ENCODE data around the gene PDIA2.

The PDIA2 gene

GRCh38 chr16:291539-291938, 8.6 kb downstream of the PDIA2 start:
- no peak overlapping the region for H3K4me3 Mint-ChIP-seq
- H3K27ac Mint-ChIP-seq: no peak overlapping the region
- no peaks in the 10 kb centered on the region for H3K9me3 Mint-ChIP-seq
- peaks cover 15% of the 10 kb centered on the region for H3K36me3 Mint-ChIP-seq
- CTCF ChIA-PET: no interaction called here
- DNase-seq: no peak
- no peaks in the 10 kb centered on the region for H3K27me3 Mint-ChIP-seq
- H3K4me1 Mint-ChIP-seq: no peaks in the 10 kb centered on the region

- DNase-seq: no peak
- CTCF ChIA-PET: no interaction called here
- Mint-ChIP-seq H3K9me3 (no peaks in the 10 kb centered on the region), H3K4me3 (no peak overlapping the region), H3K27ac (no peak overlapping the region), H3K4me1 (no peaks in the 10 kb centered on the region), H3K27me3 (no peaks in the 10 kb centered on the region), H3K36me3 (peaks cover 9% of the 10 kb centered on the region)
These were observed 10.2 kb downstream of the PDIA2 start for GRCh38 chr16:293043-293775.

DNA sequence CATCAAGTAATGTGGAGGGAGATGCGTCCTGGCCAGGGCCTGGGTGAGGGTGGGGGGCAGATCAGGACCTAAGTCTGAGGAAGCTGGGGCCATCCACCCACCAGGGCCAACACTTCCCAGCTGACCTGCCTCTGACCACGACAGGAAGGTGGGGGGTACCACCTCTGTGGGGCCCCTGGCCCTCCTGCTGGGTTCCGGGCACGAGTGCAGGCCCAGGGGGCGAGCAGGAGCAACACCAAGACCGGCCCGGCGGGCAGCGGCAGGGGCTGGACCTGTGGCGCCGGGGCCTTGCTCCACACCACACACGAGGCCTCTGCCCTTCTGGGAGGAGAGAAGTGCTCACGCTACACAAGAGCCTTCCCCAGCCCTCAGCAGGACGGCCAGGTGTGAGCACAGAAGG, 13.3 kb downstream of the PDIA2 start:
- no peaks in the 10 kb centered on the region for H3K27me3 Mint-ChIP-seq
- no peak overlapping the region for H3K4me3 Mint-ChIP-seq
- no peak for DNase-seq
- CTCF ChIA-PET: no interaction called here
- H3K4me1 Mint-ChIP-seq: no peaks in the 10 kb centered on the region
- no peaks in the 10 kb centered on the region for H3K9me3 Mint-ChIP-seq
- no peak overlapping the region for H3K27ac Mint-ChIP-seq
- peaks cover 7% of the 10 kb centered on the region for H3K36me3 Mint-ChIP-seq

GRCh38 chr16:296806-297510, 14.0 kb downstream of the PDIA2 start:
- H3K27ac Mint-ChIP-seq: no peak overlapping the region
- no peak for DNase-seq
- no peaks in the 10 kb centered on the region for H3K4me1 Mint-ChIP-seq
- CTCF ChIA-PET: no interaction called here
- H3K9me3 Mint-ChIP-seq: no peaks in the 10 kb centered on the region
- H3K4me3 Mint-ChIP-seq: no peak overlapping the region
- no peaks in the 10 kb centered on the region for H3K27me3 Mint-ChIP-seq
- peaks cover 7% of the 10 kb centered on the region for H3K36me3 Mint-ChIP-seq

DNA sequence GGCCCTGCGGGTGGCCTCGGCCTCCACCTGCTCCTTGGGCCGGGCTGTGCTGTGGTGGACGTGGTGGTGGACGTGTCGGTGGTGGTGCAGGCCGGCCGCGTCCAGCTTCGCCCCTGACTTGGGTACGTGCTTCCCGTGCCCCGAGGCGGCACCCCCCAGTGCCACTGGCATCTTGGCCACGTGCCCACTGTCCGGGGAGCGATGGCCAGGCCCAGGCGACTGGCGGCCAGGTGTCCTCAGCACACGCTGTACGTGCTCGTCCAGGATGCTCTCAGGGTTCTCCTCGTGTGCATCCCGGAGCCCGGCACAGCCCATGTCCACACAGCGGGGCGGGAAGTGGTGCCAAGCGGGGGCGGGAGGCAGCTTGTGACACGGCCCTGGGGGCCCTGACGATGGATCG, 14.9 kb downstream of the PDIA2 start:
- Mint-ChIP-seq H3K27ac (no peak overlapping the region), H3K4me1 (no peaks in the 10 kb centered on the region), H3K9me3 (no peaks in the 10 kb centered on the region)

DNA sequence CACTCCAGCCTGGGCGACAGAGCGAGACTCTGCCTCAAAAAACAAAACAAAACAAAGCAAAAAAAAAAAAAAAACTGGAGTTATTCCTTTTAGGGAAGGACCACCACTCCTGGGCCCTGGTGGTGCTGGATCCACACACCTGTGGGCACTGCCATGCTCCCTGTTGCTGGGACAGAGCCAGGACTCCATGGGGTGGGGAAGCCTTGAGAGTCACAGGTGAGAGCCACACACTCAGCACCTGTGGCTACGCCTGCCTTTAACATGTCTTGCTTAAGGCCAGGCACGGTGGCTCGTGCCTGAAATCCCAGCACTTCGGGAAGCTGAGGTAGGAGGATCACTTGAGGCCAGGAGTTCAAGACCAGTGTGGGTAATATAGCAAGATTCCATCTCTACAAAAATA, 18.3 kb downstream of the PDIA2 start:
- no peak overlapping the region for H3K27ac Mint-ChIP-seq
- no peaks in the 10 kb centered on the region for H3K27me3 Mint-ChIP-seq
- peaks cover 6% of the 10 kb centered on the region for H3K36me3 Mint-ChIP-seq
- H3K4me1 Mint-ChIP-seq: peaks cover 2% of the 10 kb centered on the region
- no peak overlapping the region for H3K4me3 Mint-ChIP-seq
- no peak for DNase-seq
- H3K9me3 Mint-ChIP-seq: no peaks in the 10 kb centered on the region
- CTCF ChIA-PET: no interaction called here

More for the DNA sequence above, 14.9 kb downstream of the PDIA2 start:
- H3K36me3 Mint-ChIP-seq: peaks cover 4% of the 10 kb centered on the region
- H3K27me3 Mint-ChIP-seq: no peaks in the 10 kb centered on the region
- CTCF ChIA-PET: no interaction called here
- H3K4me3 Mint-ChIP-seq: no peak overlapping the region
- DNase-seq: no peak

- no peak for DNase-seq
- CTCF ChIA-PET: no interaction called here
- no peak overlapping the region for H3K4me3 Mint-ChIP-seq
- no peaks in the 10 kb centered on the region for H3K9me3 Mint-ChIP-seq
- peaks cover 2% of the 10 kb centered on the region for H3K4me1 Mint-ChIP-seq
- H3K36me3 Mint-ChIP-seq: peaks cover 6% of the 10 kb centered on the region
- H3K27ac Mint-ChIP-seq: no peak overlapping the region
- H3K27me3 Mint-ChIP-seq: no peaks in the 10 kb centered on the region
These were observed 19.0 kb downstream of the PDIA2 start for GRCh38 chr16:301950-302349.

DNA sequence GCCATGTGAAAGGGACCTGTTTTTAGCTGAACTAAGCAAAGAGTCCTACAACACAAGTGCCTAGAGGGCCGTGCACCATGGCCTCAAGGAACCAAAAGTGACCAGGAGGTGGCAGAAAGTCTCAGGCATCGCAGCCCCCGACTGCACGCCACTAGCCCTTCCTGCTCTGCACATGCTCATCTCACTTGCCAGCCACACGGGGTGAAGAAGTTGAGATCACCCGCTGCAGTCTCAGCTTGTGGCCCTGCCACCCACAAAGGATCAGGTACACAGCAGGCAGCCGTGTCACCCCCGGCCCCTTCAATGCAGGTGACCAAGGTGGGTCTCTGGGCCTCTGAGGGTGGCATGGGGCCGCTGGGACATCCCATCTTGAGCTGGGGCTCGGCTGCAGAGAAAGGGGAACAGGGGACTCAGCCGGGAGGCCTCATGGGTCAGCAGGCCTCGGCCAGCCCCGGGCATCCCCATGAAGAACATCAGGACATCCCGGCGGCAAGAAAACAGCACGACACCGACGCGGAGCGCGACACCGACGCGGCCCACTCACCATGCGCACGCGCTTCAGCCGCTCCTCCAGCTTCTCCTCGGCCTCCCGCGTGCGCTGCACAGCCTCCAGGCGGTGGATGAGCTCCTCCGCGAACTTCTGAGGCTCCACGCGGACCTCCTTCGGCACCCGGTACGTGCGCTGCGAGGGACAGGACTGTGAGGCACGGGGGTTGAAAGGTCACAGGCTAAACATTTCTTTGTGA, 21.0 kb downstream of the PDIA2 start:
- Mint-ChIP-seq H3K9me3 (no peaks in the 10 kb centered on the region), H3K36me3 (peaks cover 9% of the 10 kb centered on the region), H3K27me3 (no peaks in the 10 kb centered on the region), H3K27ac (no peak overlapping the region), H3K4me1 (peaks cover 4% of the 10 kb centered on the region), H3K4me3 (no peak overlapping the region)
- DNase-seq: no peak
- CTCF ChIA-PET: no interaction called here

GRCh38 chr16:305916-306626, 23.1 kb downstream of the PDIA2 start:
- Mint-ChIP-seq H3K4me3 (no peak overlapping the region), H3K9me3 (no peaks in the 10 kb centered on the region), H3K27ac (peak overlapping the region; percentile 8), H3K36me3 (peaks cover 15% of the 10 kb centered on the region), H3K27me3 (no peaks in the 10 kb centered on the region), H3K4me1 (peaks cover 12% of the 10 kb centered on the region)
- CTCF ChIA-PET: interaction anchor here (0.9 kb wide), 1 partner anchor 56 kb away, joined by 3 read pairs; no protein-coding TSS in a partner anchor
- DNase-seq: no peak

- H3K4me3 Mint-ChIP-seq: no peak overlapping the region
- peaks cover 12% of the 10 kb centered on the region for H3K4me1 Mint-ChIP-seq
- H3K36me3 Mint-ChIP-seq: peaks cover 15% of the 10 kb centered on the region
- no peaks in the 10 kb centered on the region for H3K9me3 Mint-ChIP-seq
- CTCF ChIA-PET: no interaction called here
- DNase-seq: no peak
- H3K27ac Mint-ChIP-seq: no peak overlapping the region
- no peaks in the 10 kb centered on the region for H3K27me3 Mint-ChIP-seq
These were observed 24.0 kb downstream of the PDIA2 start for GRCh38 chr16:306911-307370.

DNA sequence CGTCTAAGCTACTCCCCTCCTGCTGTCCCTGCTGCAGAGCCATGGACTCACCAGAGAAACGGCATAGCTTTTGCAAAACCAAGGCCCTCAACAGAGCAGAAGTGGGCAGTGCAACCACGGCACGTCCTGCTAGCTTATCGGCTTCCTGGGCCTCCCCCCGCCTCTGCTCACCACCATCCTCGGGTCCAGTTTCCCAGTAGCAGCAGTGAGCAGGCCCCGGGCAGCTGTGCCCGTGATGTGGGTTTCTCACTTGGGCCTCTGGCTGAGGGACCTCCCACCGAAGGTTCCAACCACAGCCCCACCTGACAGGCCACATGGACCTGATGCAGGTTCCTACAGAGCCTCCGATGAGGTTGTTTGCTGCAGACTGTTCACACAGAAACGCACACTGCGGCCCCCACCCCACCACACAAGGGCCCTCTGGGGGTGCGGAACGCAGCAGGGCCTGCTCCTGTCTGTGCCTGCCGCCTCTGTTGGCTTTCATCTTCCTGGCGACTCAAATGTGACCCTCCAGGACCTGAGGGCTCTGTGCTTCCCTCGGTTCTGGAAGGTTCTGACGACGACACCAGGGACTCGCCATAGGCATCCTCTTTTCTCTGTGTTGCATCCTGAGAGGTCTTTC, 24.8 kb downstream of the PDIA2 start:
- H3K27me3 Mint-ChIP-seq: no peaks in the 10 kb centered on the region
- no peak overlapping the region for H3K27ac Mint-ChIP-seq
- H3K4me3 Mint-ChIP-seq: no peak overlapping the region
- peaks cover 15% of the 10 kb centered on the region for H3K36me3 Mint-ChIP-seq
- H3K4me1 Mint-ChIP-seq: peaks cover 12% of the 10 kb centered on the region
- DNase-seq: no peak
- CTCF ChIA-PET: no interaction called here
- H3K9me3 Mint-ChIP-seq: no peaks in the 10 kb centered on the region

GRCh38 chr16:309476-309875, 26.5 kb downstream of the PDIA2 start:
- no peaks in the 10 kb centered on the region for H3K9me3 Mint-ChIP-seq

GRCh38 chr16:311725-312124, 28.8 kb downstream of the PDIA2 start:
- H3K27ac Mint-ChIP-seq: no peak overlapping the region
- no peaks in the 10 kb centered on the region for H3K9me3 Mint-ChIP-seq
- peaks cover 10% of the 10 kb centered on the region for H3K4me1 Mint-ChIP-seq
- H3K27me3 Mint-ChIP-seq: no peaks in the 10 kb centered on the region
- no peak for DNase-seq
- CTCF ChIA-PET: no interaction called here
- H3K36me3 Mint-ChIP-seq: peaks cover 13% of the 10 kb centered on the region
- no peak overlapping the region for H3K4me3 Mint-ChIP-seq

More at GRCh38 chr16:309476-309875, 26.5 kb downstream of the PDIA2 start:
- CTCF ChIA-PET: interaction anchor here (0.8 to 1.7 kb wide), 2 partner anchors 40 to 81 kb away, joined by 3 read pairs; no protein-coding TSS in a partner anchor
- no peak overlapping the region for H3K4me3 Mint-ChIP-seq
- no peak overlapping the region for H3K27ac Mint-ChIP-seq
- H3K36me3 Mint-ChIP-seq: peaks cover 16% of the 10 kb centered on the region
- H3K4me1 Mint-ChIP-seq: peaks cover 10% of the 10 kb centered on the region
- no peaks in the 10 kb centered on the region for H3K27me3 Mint-ChIP-seq
- DNase-seq: peak; percentile 65

DNA sequence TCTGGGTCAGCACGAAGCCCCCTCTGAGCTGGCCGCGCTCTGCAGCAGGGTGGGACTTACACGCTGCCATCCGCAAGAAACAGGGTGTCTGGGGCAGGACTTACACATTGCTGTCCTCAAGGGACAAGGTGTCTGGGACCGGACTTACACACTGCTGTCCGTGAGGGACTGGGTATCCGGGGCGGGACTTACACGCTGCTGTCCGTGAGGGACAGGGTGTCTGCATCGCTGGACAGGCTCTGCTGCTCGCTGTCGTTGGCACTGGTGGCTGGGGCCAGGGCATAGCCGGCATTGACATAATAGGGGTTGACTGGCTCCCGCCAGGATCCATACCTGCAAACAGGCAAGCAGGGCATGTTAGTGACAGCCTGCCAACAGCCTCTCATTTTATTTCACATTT, 31.4 kb downstream of the PDIA2 start:
- Mint-ChIP-seq H3K36me3 (peaks cover 18% of the 10 kb centered on the region), H3K4me1 (peaks cover 13% of the 10 kb centered on the region)
- CTCF ChIA-PET: no interaction called here

More for the DNA sequence above, 31.4 kb downstream of the PDIA2 start:
- no peak overlapping the region for H3K4me3 Mint-ChIP-seq
- H3K9me3 Mint-ChIP-seq: no peaks in the 10 kb centered on the region
- DNase-seq: no peak
- no peak overlapping the region for H3K27ac Mint-ChIP-seq
- H3K27me3 Mint-ChIP-seq: no peaks in the 10 kb centered on the region
